HFFc6 (cell line): ENCODE data around the gene GPC6. TPM values are rescaled to one million over a fixed set of nuclear protein-coding genes. Genes with fewer than 3 reads are reported as not detected.

Experiments
- DNase-seq: peaks from one replicate; pipeline ENCODE4 v3.0.0-alpha.2; 2018
- H3K27ac Mint-ChIP-seq: 2 replicates; pipeline ENCODE4 v1.8.0; 2020; ENCODE audit warnings: mild to moderate bottlenecking, mixed read lengths
- H3K27me3 Mint-ChIP-seq: 2 replicates; pipeline ENCODE4 v1.8.0; 2021; ENCODE audit warnings: mild to moderate bottlenecking, moderate library complexity, mixed read lengths; ENCODE audit not compliant: insufficient read depth
- H3K36me3 Mint-ChIP-seq: 2 replicates; pipeline ENCODE4 v1.8.0; 2021; ENCODE audit warnings: low read depth, mixed read lengths
- H3K4me1 Mint-ChIP-seq: 2 replicates; pipeline ENCODE4 v1.8.0; 2020; ENCODE audit warnings: low read depth, mixed read lengths
- H3K4me3 Mint-ChIP-seq: 2 replicates; pipeline ENCODE4 v1.8.0; 2020; ENCODE audit warnings: mild to moderate bottlenecking, moderate library complexity, mixed read lengths
- H3K9me3 Mint-ChIP-seq: 2 replicates; pipeline ENCODE4 v1.8.0; 2020; ENCODE audit warnings: mild to moderate bottlenecking, mixed read lengths
- total RNA-seq, 6 experiments: library from RNA; stranded (reverse); fragmentation: NEBNext Ultra II Directional; extraction: Animal tissue kit (Norgen Biotek cat#: 25700); gene quantifications; 2 replicates in 1 of 6; 3 replicates in 5 of 6; pipeline ENCODE4 v1.2.3, GENCODE V29; 2021
- TF ChIP-seq, protein P1 (sequence below): fragments of 200-600 bp; sonication (generic); IDR thresholded peaks from 2 replicates; pipeline ENCODE4 v1.5.0; 2021; ENCODE audit warnings: antibody characterized with exemption, mild to moderate bottlenecking

GPC6 gene
- total RNA-seq, 6 experiments from 2014 or later = 3.0 to 5.3 (median 4.4) TPM

DNA sequence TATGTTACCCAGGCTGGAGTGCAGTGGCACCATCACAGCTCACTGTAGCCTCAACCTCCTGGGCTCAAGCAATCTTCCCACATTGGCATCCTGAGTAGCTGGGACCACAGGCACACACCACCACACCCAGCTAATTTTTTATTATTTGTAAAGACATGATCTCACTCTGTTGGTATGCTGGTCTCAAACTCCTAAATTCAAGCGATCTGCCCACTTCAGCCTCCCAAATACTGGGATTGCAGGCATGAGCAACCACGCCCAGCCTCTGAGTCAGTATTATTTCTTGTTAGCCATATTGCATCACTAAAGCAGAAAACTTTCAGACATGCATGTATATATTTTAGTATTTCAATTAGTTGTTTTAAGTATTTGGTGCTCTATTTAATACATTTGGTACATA is 376.4 kb downstream of the GPC6 start:
- peak; percentile 67 for DNase-seq
- TF ChIP-seq, protein P1, sequence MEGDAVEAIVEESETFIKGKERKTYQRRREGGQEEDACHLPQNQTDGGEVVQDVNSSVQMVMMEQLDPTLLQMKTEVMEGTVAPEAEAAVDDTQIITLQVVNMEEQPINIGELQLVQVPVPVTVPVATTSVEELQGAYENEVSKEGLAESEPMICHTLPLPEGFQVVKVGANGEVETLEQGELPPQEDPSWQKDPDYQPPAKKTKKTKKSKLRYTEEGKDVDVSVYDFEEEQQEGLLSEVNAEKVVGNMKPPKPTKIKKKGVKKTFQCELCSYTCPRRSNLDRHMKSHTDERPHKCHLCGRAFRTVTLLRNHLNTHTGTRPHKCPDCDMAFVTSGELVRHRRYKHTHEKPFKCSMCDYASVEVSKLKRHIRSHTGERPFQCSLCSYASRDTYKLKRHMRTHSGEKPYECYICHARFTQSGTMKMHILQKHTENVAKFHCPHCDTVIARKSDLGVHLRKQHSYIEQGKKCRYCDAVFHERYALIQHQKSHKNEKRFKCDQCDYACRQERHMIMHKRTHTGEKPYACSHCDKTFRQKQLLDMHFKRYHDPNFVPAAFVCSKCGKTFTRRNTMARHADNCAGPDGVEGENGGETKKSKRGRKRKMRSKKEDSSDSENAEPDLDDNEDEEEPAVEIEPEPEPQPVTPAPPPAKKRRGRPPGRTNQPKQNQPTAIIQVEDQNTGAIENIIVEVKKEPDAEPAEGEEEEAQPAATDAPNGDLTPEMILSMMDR = no peak
- Mint-ChIP-seq H3K9me3 (no peaks in the 10 kb centered on the region), H3K27ac (peak overlapping the region; percentile 63), H3K36me3 (no peaks in the 10 kb centered on the region), H3K27me3 (no peaks in the 10 kb centered on the region; the same call in 1 of the 2 replicates), H3K4me3 (peak overlapping the region; percentile 16; the same call in 1 of the 2 replicates), H3K4me1 (peaks cover 18% of the 10 kb centered on the region)

DNA sequence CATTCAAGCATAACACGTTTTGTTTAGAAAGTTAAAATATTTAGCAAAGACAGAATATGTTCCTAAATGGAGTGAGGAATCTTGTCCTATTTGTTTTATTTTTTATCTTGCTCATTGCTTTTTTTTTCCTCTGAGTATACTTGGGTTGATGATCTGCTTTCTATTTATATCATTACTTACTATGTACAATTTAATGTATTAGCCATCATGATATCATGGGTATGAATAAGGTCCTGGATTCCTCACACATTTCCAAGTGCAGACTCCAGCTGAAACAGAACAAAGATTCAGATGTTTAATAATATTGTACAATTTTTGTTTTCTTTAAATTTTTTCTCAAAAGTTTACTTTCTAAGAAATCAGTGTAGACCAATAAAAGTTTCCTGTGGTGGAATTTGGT is 388.2 kb downstream of the GPC6 start:
- Mint-ChIP-seq H3K9me3 (no peaks in the 10 kb centered on the region), H3K27me3 (no peaks in the 10 kb centered on the region), H3K36me3 (no peaks in the 10 kb centered on the region), H3K4me1 (no peaks in the 10 kb centered on the region), H3K27ac (no peak overlapping the region), H3K4me3 (no peak overlapping the region)
- TF ChIP-seq, protein P1 = no peak
- DNase-seq = no peak

DNA sequence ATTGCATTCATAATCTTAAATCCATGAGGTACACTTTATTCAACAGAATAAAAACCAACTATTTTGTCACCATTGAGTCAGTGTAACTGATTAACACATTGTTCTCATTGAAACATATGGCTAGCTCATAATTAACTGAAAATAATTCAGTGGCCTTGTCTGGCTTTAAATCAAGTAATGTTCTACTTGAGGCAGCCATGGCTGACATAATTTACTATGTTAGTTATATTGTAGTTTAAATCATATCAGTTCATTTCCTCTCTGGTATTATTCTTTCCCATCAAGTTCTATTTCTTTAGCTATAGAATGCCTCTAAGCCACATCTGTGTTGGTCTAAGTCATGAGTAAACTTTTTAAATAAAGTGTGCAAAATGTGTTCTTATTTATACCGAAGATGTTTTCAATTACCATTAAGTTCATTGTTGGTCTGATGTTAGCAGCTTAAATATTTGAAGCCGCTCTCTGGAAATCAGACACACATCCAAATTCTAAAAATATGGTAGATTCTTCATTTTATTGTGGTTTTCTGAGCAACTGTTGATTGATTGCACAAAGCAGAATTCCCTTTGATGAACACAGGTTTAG is 393.7 kb downstream of the GPC6 start:
- Mint-ChIP-seq H3K4me3 (no peak overlapping the region), H3K36me3 (no peaks in the 10 kb centered on the region), H3K9me3 (no peaks in the 10 kb centered on the region), H3K4me1 (no peaks in the 10 kb centered on the region), H3K27ac (no peak overlapping the region), H3K27me3 (no peaks in the 10 kb centered on the region)
- DNase-seq = no peak
- TF ChIP-seq, protein P1 = no peak

DNA sequence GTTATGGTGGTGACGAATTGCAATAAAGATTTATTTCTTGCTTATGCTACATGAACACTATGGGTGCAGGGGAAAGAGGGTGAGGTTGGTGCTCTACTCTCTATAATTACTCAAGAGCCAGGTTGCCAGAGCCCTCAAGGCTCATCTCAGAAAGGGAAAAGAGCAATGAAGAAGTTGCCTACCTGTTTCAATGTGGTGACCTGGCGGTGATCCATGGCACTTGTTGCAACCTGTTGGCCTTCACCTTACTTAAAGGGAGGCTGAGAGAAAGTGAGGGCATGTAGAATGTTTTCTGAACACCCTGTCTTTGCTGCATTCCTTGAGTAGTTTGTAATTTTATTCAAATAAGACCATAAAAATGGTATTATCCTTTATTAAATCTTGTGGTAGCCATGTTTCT is 394.4 kb downstream of the GPC6 start:
- TF ChIP-seq, protein P1 = no peak
- H3K27ac Mint-ChIP-seq = no peak overlapping the region
- H3K4me3 Mint-ChIP-seq = no peak overlapping the region
- no peaks in the 10 kb centered on the region for H3K4me1 Mint-ChIP-seq
- no peak for DNase-seq
- no peaks in the 10 kb centered on the region for H3K27me3 Mint-ChIP-seq
- no peaks in the 10 kb centered on the region for H3K9me3 Mint-ChIP-seq
- H3K36me3 Mint-ChIP-seq = no peaks in the 10 kb centered on the region

DNA sequence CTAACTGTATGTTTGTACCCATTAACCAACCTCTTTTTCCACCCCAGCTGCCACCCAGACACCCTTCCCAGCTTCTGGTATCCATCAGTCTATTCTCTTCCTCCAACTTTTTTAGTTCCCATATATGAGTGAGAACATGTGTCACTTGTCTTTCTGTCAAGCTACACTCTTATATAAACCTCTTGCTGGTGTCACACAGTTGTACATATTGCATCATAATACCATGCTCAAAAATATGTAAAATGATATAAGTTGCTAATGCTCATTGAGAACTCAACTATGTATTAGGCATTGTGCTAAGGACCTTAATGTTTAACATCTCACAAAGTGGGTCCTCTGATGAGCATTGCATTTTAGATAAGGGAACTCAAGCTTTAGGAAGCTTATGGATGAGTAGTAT is 395.4 kb downstream of the GPC6 start:
- Mint-ChIP-seq H3K4me1 (no peaks in the 10 kb centered on the region), H3K4me3 (no peak overlapping the region), H3K27ac (no peak overlapping the region), H3K27me3 (no peaks in the 10 kb centered on the region), H3K9me3 (no peaks in the 10 kb centered on the region), H3K36me3 (no peaks in the 10 kb centered on the region)
- TF ChIP-seq, protein P1 = no peak
- DNase-seq = no peak
